Measurements from ENCODE around the gene PKD1.

PKD1 gene

DNA sequence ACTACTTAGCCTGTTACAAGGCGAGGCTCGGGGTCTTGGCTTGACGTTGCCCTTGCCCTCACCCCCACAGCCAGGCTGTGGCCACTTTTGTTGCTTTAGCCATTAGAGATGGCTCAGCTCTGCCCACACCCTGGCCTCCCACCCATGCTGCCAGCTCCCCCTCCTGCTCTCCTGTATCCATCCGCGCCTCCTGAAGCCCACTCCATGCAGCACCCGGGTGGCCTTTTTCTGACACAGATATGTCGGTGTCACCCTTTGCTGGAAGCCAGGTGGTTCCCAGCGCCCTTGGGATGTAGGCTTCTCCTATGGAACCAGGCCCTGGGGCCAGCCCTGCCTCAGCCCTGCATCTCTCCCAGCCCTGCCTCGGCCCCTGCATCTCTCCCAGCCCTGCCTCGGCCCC is 78.3 kb downstream of the PKD1 start:
- Histone ChIP-seq H3K4me1 (ENCODE audit: control extremely low read depth in 1 of 4, control insufficient read depth in 4 of 4, insufficient read depth in 4 of 4, low read length in 3 of 4) (no peaks in the 10 kb centered on the region), H3K27ac (ENCODE audit: insufficient read depth in 1 of 2, low read depth in 1 of 2, low read length in 2 of 2, poor library complexity in 1 of 2, severe bottlenecking in 2 of 2) (no peak overlapping the region), H3K4me3 (ENCODE audit: control insufficient read depth in 1 of 7, extremely low read depth in 1 of 7, insufficient read depth in 4 of 7, low read depth in 2 of 7, low read length in 6 of 7) (no peak overlapping the region), H3K36me3 (ENCODE audit: control insufficient read depth in 4 of 4, insufficient read depth in 4 of 4, low read length in 3 of 4) (peaks cover 17 to 67% (median 46%) of the 10 kb centered on the region in 4 experiments), H3K9me3 (ENCODE audit: control extremely low read depth in 1 of 5, control insufficient read depth in 4 of 5, insufficient read depth in 2 of 5, low read depth in 1 of 5, low read length in 4 of 5) (no peaks in the 10 kb centered on the region), H3K27me3 (replicated peaks in 2 of 5; ENCODE audit: control insufficient read depth in 4 of 5, insufficient read depth in 5 of 5, low read length in 4 of 5) (no peaks in the 10 kb centered on the region)
- 96% methylated on average over 7 of the region's 10 CpGs for WGBS (ENCODE audit: insufficient coverage)
- DNase-seq = no peak
- ChIA-PET CTCF (interaction anchor here (1.1 to 2.0 kb wide), 5 partner anchors 22 to 54 kb away, joined by 3 to 5 read pairs (median 5); no protein-coding TSS in a partner anchor), POLR2A (interaction anchor here (0.9 to 1.5 kb wide), 2 partner anchors 10 to 181 kb away, joined by 3 to 4 read pairs; partner anchors contain the start of genes NTHL1 and TSC2)

DNA sequence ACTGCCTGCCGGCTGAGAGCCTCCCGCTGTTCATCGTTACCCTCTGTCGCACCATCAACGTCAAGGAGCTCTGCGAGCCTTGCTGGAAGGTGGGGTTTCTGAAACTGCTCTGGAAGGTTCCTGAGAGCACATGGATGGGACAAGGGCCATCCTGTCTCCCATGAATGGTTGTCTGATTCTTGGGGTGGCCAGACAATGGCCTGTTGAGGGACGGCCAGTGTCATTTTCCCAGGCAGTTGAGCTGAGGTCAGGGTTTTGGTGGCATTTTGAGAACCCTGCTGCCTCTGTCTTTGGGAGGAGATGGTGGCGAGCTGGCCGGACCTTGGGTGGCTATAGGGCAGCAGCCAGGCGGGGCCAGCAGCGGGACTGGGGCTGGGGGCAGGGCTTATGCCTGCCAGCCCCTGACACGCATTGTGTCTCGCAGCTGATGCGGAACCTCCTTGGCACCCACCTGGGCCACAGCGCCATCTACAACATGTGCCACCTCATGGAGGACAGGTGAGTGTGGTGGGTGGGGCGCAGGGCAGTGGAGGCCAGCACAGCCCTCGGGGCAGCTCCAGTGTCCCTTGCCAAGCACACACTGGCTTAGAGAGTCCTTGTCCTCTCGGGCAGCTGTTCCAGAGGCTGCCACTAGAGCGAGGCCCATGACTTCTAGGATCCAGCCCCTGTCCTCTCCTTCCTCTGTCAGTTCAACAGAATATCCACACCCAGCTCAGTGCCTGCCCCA is 78.9 kb downstream of the PKD1 start:
- ChIA-PET CTCF (interaction anchor here (1.1 to 2.0 kb wide), 6 partner anchors 15 to 53 kb away, joined by 3 to 5 read pairs (median 5); no protein-coding TSS in a partner anchor), POLR2A (interaction anchor here (0.9 to 1.5 kb wide), 2 partner anchors 9 to 182 kb away, joined by 3 to 4 read pairs; partner anchors contain the start of genes NTHL1 and TSC2)
- Histone ChIP-seq H3K4me1 (ENCODE audit: control extremely low read depth in 1 of 4, control insufficient read depth in 4 of 4, insufficient read depth in 4 of 4, low read length in 3 of 4) (no peaks in the 10 kb centered on the region), H3K36me3 (ENCODE audit: control insufficient read depth in 4 of 4, insufficient read depth in 4 of 4, low read length in 3 of 4) (peaks cover 15 to 67% (median 48%) of the 10 kb centered on the region in 4 experiments), H3K27ac (ENCODE audit: insufficient read depth in 1 of 2, low read depth in 1 of 2, low read length in 2 of 2, poor library complexity in 1 of 2, severe bottlenecking in 2 of 2) (no peak overlapping the region), H3K9me3 (ENCODE audit: control extremely low read depth in 1 of 5, control insufficient read depth in 4 of 5, insufficient read depth in 2 of 5, low read depth in 1 of 5, low read length in 4 of 5) (no peaks in the 10 kb centered on the region), H3K4me3 (ENCODE audit: control insufficient read depth in 1 of 7, extremely low read depth in 1 of 7, insufficient read depth in 4 of 7, low read depth in 2 of 7, low read length in 6 of 7) (no peak overlapping the region), H3K27me3 (replicated peaks in 2 of 5; ENCODE audit: control insufficient read depth in 4 of 5, insufficient read depth in 5 of 5, low read length in 4 of 5) (no peaks in the 10 kb centered on the region)
- WGBS (ENCODE audit: insufficient coverage) = 97% methylated on average over 14 of the region's 19 CpGs
- DNase-seq = peak in 1 of 3 donors; percentile 14

DNA sequence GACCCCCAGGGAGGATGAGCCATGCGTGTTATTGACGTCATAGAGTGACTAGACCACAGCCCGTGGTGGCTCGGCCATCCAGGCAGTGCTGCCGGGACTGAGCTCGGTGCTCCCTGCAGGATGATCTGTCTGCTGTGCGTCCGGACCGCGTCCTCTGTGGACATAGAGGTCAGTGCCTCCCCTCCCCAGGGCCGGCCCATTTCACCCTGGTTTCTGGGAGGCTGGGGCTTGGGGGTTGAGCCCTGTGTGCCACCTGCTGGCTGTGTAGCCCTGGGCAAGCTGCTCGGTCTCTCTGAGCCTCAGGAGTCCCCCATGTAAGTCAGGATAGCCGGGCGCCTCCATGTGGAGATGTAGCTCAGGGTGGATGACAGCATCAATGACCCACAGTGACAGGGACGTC is 79.6 kb downstream of the PKD1 start:
- WGBS (ENCODE audit: insufficient coverage) = 93% methylated on average over 15 of the region's 15 CpGs
- H3K4me1 ChIP-seq (ENCODE audit: control extremely low read depth in 1 of 4, control insufficient read depth in 4 of 4, insufficient read depth in 4 of 4, low read length in 3 of 4) = no peaks in the 10 kb centered on the region
- no peak overlapping the region for H3K27ac ChIP-seq (ENCODE audit: insufficient read depth in 1 of 2, low read depth in 1 of 2, low read length in 2 of 2, poor library complexity in 1 of 2, severe bottlenecking in 2 of 2)
- no peaks in the 10 kb centered on the region for H3K27me3 ChIP-seq (replicated peaks in 2 of 5; ENCODE audit: control insufficient read depth in 4 of 5, insufficient read depth in 5 of 5, low read length in 4 of 5)
- H3K36me3 ChIP-seq (ENCODE audit: control insufficient read depth in 4 of 4, insufficient read depth in 4 of 4, low read length in 3 of 4) = peaks cover 15 to 69% (median 50%) of the 10 kb centered on the region in 4 experiments
- no peaks in the 10 kb centered on the region for H3K9me3 ChIP-seq (ENCODE audit: control extremely low read depth in 1 of 5, control insufficient read depth in 4 of 5, insufficient read depth in 2 of 5, low read depth in 1 of 5, low read length in 4 of 5)
- DNase-seq = peak in 2 of 3 donors; percentile 15 to 25
- ChIA-PET CTCF (interaction anchor here (1.0 to 2.0 kb wide), 10 partner anchors 11 to 52 kb away, joined by 3 to 5 read pairs (median 5); no protein-coding TSS in a partner anchor), POLR2A (interaction anchor here (1.5 kb wide), 1 partner anchor 8 kb away, joined by 4 read pairs; the partner anchor contains the start of genes NTHL1 and TSC2)
- no peak overlapping the region for H3K4me3 ChIP-seq (ENCODE audit: control insufficient read depth in 1 of 7, extremely low read depth in 1 of 7, insufficient read depth in 4 of 7, low read depth in 2 of 7, low read length in 6 of 7)

DNA sequence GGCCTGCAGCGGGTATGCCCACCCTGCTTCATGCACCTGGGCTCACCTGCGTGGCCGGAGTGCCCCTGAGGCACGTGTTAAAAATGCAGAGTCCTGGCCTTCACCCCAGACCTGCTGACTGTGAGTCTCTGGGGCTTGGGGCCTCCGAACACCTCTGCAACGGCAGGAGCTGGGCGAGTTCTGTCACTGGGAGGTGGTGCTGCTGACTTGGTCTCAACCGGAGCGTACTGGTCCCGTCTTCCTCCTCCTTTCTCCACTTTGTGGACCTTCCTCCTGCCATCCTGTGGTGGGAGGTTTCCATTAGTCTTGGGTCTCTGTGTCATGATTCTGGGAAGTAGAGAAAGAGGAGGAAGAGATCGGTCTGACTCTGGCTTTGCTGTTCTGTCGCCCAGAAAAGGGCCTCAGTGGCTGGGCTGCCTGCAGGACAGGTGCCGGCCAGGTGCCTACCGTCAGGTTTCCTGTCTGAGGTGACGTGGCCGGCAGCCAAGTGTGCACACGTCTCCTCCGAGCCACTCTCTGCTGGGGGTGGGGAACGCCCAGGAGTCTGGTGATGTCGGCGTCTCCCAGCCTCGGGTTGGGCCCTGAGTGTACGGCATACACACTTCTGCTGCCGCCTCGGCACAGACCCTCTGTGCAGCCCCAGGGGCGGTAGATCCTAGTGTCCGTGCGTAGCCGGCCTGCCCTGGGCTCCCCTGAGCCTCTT is 81.0 kb downstream of the PKD1 start:
- Histone ChIP-seq H3K4me3 (ENCODE audit: control insufficient read depth in 1 of 7, extremely low read depth in 1 of 7, insufficient read depth in 4 of 7, low read depth in 2 of 7, low read length in 6 of 7) (no peak overlapping the region), H3K36me3 (ENCODE audit: control insufficient read depth in 4 of 4, insufficient read depth in 4 of 4, low read length in 3 of 4) (peaks cover 15 to 64% (median 47%) of the 10 kb centered on the region in 4 experiments), H3K4me1 (ENCODE audit: control extremely low read depth in 1 of 4, control insufficient read depth in 4 of 4, insufficient read depth in 4 of 4, low read length in 3 of 4) (no peaks in the 10 kb centered on the region), H3K9me3 (ENCODE audit: control extremely low read depth in 1 of 5, control insufficient read depth in 4 of 5, insufficient read depth in 2 of 5, low read depth in 1 of 5, low read length in 4 of 5) (no peaks in the 10 kb centered on the region), H3K27me3 (replicated peaks in 2 of 5; ENCODE audit: control insufficient read depth in 4 of 5, insufficient read depth in 5 of 5, low read length in 4 of 5) (no peaks in the 10 kb centered on the region), H3K27ac (ENCODE audit: insufficient read depth in 1 of 2, low read depth in 1 of 2, low read length in 2 of 2, poor library complexity in 1 of 2, severe bottlenecking in 2 of 2) (no peak overlapping the region)
- 96% methylated on average over 29 of the region's 29 CpGs for WGBS (ENCODE audit: insufficient coverage)
- CTCF ChIA-PET = interaction anchor here (1.1 to 1.8 kb wide), 4 partner anchors 28 to 34 kb away, joined by 3 to 5 read pairs (median 4); no protein-coding TSS in a partner anchor
- POLR2A ChIA-PET = no interaction called here
- no peak for DNase-seq

DNA sequence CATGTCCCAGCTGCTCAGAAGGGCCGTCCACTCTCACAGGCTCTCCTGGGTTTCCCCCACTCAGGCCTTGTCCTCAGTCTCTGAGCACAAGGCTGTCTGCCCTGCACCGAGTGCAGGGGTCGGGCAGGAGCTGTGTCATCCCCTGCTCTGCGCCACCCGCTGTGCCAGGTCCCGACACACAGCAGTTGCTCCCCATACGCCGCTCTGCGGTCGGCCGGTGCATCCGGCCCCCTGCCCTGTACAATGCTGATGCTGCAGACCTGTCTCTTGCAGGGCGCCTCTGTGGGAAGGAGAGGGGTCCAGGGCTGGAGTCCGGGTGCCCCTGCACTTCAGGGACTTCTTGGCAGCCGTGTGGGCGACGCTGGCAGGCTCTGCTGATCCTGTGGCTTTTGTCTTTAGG is 81.8 kb downstream of the PKD1 start:
- Histone ChIP-seq H3K4me3 (ENCODE audit: control insufficient read depth in 1 of 7, extremely low read depth in 1 of 7, insufficient read depth in 4 of 7, low read depth in 2 of 7, low read length in 6 of 7) (no peak overlapping the region), H3K27ac (ENCODE audit: insufficient read depth in 1 of 2, low read depth in 1 of 2, low read length in 2 of 2, poor library complexity in 1 of 2, severe bottlenecking in 2 of 2) (no peak overlapping the region), H3K27me3 (replicated peaks in 2 of 5; ENCODE audit: control insufficient read depth in 4 of 5, insufficient read depth in 5 of 5, low read length in 4 of 5) (no peaks in the 10 kb centered on the region), H3K4me1 (ENCODE audit: control extremely low read depth in 1 of 4, control insufficient read depth in 4 of 4, insufficient read depth in 4 of 4, low read length in 3 of 4) (peaks cover 0 to under 1% (median under 1%) of the 10 kb centered on the region in 4 experiments), H3K9me3 (ENCODE audit: control extremely low read depth in 1 of 5, control insufficient read depth in 4 of 5, insufficient read depth in 2 of 5, low read depth in 1 of 5, low read length in 4 of 5) (no peaks in the 10 kb centered on the region), H3K36me3 (ENCODE audit: control insufficient read depth in 4 of 4, insufficient read depth in 4 of 4, low read length in 3 of 4) (peaks cover 15 to 64% (median 47%) of the 10 kb centered on the region in 4 experiments)
- CTCF ChIA-PET = no interaction called here
- over 99% methylated on average over 14 of the region's 17 CpGs for WGBS (ENCODE audit: insufficient coverage)
- POLR2A ChIA-PET = no interaction called here
- no peak for DNase-seq

DNA sequence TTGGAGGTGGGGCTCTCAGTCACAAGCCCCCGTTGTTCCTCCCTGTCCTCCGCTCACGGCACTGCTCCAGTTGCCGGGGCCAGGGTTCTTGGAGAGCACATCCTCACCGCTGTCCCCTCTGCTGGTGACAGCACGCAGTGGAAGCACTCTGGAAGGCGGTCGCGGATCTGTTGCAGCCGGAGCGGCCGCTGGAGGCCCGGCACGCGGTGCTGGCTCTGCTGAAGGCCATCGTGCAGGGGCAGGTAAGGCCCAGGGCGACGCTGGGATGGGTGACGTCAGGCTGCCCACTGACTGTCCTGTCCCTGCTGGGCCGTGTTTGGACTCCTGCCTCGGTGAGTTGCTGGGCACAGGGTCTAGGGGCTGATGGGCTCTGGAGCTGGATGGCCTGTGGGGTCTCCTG is 82.5 kb downstream of the PKD1 start:
- H3K9me3 ChIP-seq (ENCODE audit: control extremely low read depth in 1 of 5, control insufficient read depth in 4 of 5, insufficient read depth in 2 of 5, low read depth in 1 of 5, low read length in 4 of 5) = no peaks in the 10 kb centered on the region
- WGBS (ENCODE audit: insufficient coverage) = 98% methylated on average over 20 of the region's 21 CpGs
- no peak for DNase-seq
- H3K27ac ChIP-seq (ENCODE audit: insufficient read depth in 1 of 2, low read depth in 1 of 2, low read length in 2 of 2, poor library complexity in 1 of 2, severe bottlenecking in 2 of 2) = no peak overlapping the region
- H3K4me3 ChIP-seq (ENCODE audit: control insufficient read depth in 1 of 7, extremely low read depth in 1 of 7, insufficient read depth in 4 of 7, low read depth in 2 of 7, low read length in 6 of 7) = no peak overlapping the region
- H3K27me3 ChIP-seq (replicated peaks in 2 of 5; ENCODE audit: control insufficient read depth in 4 of 5, insufficient read depth in 5 of 5, low read length in 4 of 5) = no peaks in the 10 kb centered on the region
- ChIA-PET CTCF (interaction anchor here (1.7 kb wide), 1 partner anchor 19 kb away, joined by 4 read pairs; no protein-coding TSS in a partner anchor), POLR2A (no interaction called here)
- H3K36me3 ChIP-seq (ENCODE audit: control insufficient read depth in 4 of 4, insufficient read depth in 4 of 4, low read length in 3 of 4) = peaks cover 15 to 64% (median 43%) of the 10 kb centered on the region in 4 experiments
- peaks cover 2 to 7% (median 7%) of the 10 kb centered on the region in 4 experiments for H3K4me1 ChIP-seq (ENCODE audit: control extremely low read depth in 1 of 4, control insufficient read depth in 4 of 4, insufficient read depth in 4 of 4, low read length in 3 of 4)

Data from common myeloid progenitor, CD34-positive (primary cell).